MCF 10A (cell line): ENCODE data around the gene SLC19A3. TPM values are rescaled to one million over a fixed set of nuclear protein-coding genes. Genes with fewer than 3 reads are reported as not detected.
"Not testable (repeated sequence)": the region's sequence is repeated elsewhere in the genome, so short reads cannot be mapped to it uniquely, and the experiment has no call there.

ENCODE experiments used
- BruUV-seq: library from RNA; stranded (reverse); fragments of 400-500 nt; replicated peaks from 2 replicates; lab custom pipeline; 2021; lab: Mats Ljungman, UMichigan
- CTCF ChIA-PET: fragments of 300-600 bp; sonication (Branson Sonifier 250); formaldehyde crosslinking; extraction: SDS; loops from one replicate; lab custom pipeline; 2021; ENCODE audit warnings: antibody characterized with exemption, inconsistent platforms; lab: Yijun Ruan, JAX
- POLR2A ChIA-PET: fragments of 300-600, 350-650 bp; sonication (Branson Sonifier 250); formaldehyde crosslinking; extraction: SDS; loops from one replicate; lab custom pipeline; 2020; ENCODE audit warnings: antibody characterized with exemption, inconsistent platforms; lab: Yijun Ruan, JAX
- DNase-seq: peaks from one replicate; pipeline ENCODE4 v3.0.0-alpha.2; 2018; ENCODE audit not compliant: unreplicated experiment
- H3K27ac Mint-ChIP-seq: one replicate; pipeline ENCODE4 v1.8.0; 2022; ENCODE audit warnings: mild to moderate bottlenecking, low read depth, mixed read lengths; ENCODE audit not compliant: unreplicated experiment
- H3K27me3 Mint-ChIP-seq: one replicate; pipeline ENCODE4 v1.8.0; 2022; ENCODE audit warnings: mixed read lengths; ENCODE audit not compliant: insufficient read depth, unreplicated experiment
- H3K36me3 Mint-ChIP-seq: one replicate; pipeline ENCODE4 v1.8.0; 2022; ENCODE audit warnings: mild to moderate bottlenecking, moderate library complexity, mixed read lengths; ENCODE audit not compliant: insufficient read depth, unreplicated experiment
- H3K4me1 Mint-ChIP-seq: one replicate; pipeline ENCODE4 v1.8.0; 2022; ENCODE audit warnings: mixed read lengths; ENCODE audit not compliant: insufficient read depth, unreplicated experiment
- H3K4me3 Mint-ChIP-seq: one replicate; pipeline ENCODE4 v1.8.0; 2022; ENCODE audit warnings: mild to moderate bottlenecking, moderate library complexity, mixed read lengths; ENCODE audit not compliant: unreplicated experiment
- H3K9me3 Mint-ChIP-seq: one replicate; pipeline ENCODE4 v1.8.0; 2022; ENCODE audit warnings: mixed read lengths; ENCODE audit not compliant: unreplicated experiment
- intact Hi-C: fragments of 100-400 bp; cut with micrococcal nuclease; formaldehyde crosslinking; loops from 2 replicates; pipeline ENCODE4 v1.14.1; 2022
- total RNA-seq: library from RNA; stranded (reverse); gene quantifications from 2 replicates; pipeline ENCODE4 v1.2.3, GENCODE V29; 2022
- TF ChIP-seq, protein P1 (sequence below): fragments of 200-600 bp; IDR thresholded peaks from one replicate; pipeline ENCODE4 v1.8.0; 2022; ENCODE audit warnings: antibody characterized with exemption, mild to moderate bottlenecking; ENCODE audit not compliant: unreplicated experiment

SLC19A3 gene
- total RNA-seq, 1 experiment from 2014 or later: not detected

DNA sequence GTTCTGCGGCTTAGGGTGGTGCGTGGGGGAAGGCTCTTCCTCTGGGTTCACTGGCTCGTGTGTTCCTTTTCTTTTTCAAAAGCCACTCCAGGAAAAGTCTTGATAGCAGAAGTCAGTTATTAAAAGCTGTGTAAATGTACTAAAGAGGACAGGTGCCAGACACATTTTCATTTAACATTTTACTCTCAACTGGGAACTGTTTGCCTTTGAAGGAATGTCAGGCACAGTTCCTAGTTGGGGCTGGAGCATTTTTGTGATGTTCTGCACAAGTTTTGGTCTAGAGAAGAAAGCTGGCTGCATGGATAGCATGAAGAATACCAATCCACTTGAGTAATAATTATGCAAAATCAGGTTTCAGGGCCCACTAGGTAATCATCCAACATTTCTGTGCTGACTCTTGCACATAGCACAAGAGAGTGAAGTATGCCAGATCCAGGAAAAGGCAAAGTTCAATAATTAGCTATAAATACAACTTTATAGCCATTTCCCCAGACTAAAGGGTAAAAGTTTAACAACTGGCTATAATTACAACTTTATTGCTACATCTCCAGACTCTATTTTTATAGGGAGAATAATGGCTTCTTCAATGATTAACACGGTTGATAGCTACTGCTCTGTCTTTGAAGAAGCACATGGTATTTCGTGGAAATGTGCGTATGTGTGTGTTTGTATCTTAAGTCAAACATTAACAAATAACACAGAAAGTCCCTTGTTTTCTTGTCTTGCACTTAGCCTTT lies 44.1 kb upstream of the SLC19A3 start:
- DNase-seq: no peak
- Mint-ChIP-seq H3K36me3 (no peaks in the 10 kb centered on the region), H3K9me3 (no peaks in the 10 kb centered on the region), H3K4me3 (no peak overlapping the region), H3K4me1 (peaks cover 12% of the 10 kb centered on the region), H3K27ac (no peak overlapping the region), H3K27me3 (no peaks in the 10 kb centered on the region)
- TF ChIP-seq, protein P1, sequence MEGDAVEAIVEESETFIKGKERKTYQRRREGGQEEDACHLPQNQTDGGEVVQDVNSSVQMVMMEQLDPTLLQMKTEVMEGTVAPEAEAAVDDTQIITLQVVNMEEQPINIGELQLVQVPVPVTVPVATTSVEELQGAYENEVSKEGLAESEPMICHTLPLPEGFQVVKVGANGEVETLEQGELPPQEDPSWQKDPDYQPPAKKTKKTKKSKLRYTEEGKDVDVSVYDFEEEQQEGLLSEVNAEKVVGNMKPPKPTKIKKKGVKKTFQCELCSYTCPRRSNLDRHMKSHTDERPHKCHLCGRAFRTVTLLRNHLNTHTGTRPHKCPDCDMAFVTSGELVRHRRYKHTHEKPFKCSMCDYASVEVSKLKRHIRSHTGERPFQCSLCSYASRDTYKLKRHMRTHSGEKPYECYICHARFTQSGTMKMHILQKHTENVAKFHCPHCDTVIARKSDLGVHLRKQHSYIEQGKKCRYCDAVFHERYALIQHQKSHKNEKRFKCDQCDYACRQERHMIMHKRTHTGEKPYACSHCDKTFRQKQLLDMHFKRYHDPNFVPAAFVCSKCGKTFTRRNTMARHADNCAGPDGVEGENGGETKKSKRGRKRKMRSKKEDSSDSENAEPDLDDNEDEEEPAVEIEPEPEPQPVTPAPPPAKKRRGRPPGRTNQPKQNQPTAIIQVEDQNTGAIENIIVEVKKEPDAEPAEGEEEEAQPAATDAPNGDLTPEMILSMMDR: no peak
- intact Hi-C loops: loop anchor here (10.0 kb wide), 1 partner anchor 437 kb away; the partner anchor contains the start of gene MFF
- ChIA-PET CTCF (interaction anchor here (0.6 to 3.9 kb wide), 3 partner anchors 9 to 356 kb away, joined by 4 to 29 read pairs (median 10); no protein-coding TSS in a partner anchor), POLR2A (interaction anchor here (0.8 kb wide), 1 partner anchor 8 kb away, joined by 3 read pairs; no protein-coding TSS in a partner anchor)
- no TSS peak for BruUV-seq

DNA sequence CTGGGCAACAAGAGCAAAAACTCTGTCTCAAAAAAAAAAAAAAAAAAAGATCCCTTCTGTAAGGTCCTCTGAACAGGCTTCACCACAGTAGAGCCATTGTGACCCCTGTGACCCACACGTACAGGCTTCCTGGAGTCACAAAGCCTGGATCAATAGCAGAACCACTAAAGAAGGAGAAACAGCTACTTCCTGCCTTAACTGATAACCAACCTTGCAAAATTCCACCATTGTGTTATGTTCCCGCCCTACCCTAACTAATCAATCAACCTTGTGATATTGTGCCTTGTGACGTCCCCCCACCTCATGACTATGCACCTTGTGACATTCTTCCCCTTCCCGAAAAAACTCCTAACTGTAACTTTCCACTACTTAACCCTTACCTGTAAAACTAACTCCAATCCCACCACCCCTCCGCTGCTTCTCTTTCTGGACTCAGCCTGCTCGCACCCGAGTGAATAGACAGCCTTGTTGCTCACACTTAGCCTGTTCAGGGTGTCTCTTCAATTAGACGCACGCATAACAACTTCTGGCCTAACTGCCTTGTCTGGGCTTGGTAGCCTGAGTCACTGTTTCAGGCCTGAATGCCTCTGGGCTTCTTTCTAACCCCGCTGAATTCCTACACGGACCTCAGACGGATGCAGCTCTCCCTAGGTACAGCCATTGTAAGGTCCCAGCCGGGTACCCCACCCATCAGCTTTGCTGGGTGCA lies 41.7 kb upstream of the SLC19A3 start:
- intact Hi-C loops: loop anchor here (10.0 kb wide), 1 partner anchor 435 kb away; the partner anchor contains the start of gene MFF
- Mint-ChIP-seq H3K9me3 (no peaks in the 10 kb centered on the region), H3K36me3 (no peaks in the 10 kb centered on the region), H3K27me3 (no peaks in the 10 kb centered on the region), H3K4me3 (no peak overlapping the region), H3K4me1 (peaks cover 7% of the 10 kb centered on the region), H3K27ac (peak overlapping the region; percentile 50)
- peak; percentile 52 for DNase-seq
- BruUV-seq: no TSS peak
- CTCF ChIA-PET: interaction anchor here (0.6 to 1.1 kb wide), 7 partner anchors 86 to 474 kb away, joined by 3 to 6 read pairs (median 3); no protein-coding TSS in a partner anchor
- TF ChIP-seq, protein P1: no peak
- POLR2A ChIA-PET: interaction anchor here (0.6 to 0.9 kb wide), 2 partner anchors 39 to 730 kb away, joined by 4 read pairs; no protein-coding TSS in a partner anchor

DNA sequence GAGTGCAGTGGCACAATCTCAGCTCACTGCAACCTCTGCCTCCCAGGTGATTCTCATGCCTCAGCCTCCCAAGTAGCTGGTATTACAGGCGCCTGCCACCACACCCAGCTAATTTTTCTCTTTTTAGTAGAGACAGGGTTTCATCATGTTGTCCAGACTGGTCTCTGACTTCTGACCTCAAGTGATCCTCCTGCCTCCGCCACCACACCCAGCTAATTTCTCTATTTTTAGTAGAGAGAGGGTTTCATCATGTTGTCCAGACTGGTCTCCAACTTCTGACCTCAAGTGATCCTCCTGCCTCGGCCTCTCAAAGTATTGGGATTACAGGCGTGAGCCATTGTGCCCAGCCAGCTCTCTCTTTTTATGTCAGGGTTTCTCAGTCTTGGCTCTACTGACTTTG lies 38.4 kb upstream of the SLC19A3 start:
- H3K4me3 Mint-ChIP-seq, POLR2A ChIA-PET, H3K4me1 Mint-ChIP-seq, DNase-seq, H3K27ac Mint-ChIP-seq, H3K9me3 Mint-ChIP-seq, intact Hi-C loops, H3K27me3 Mint-ChIP-seq, BruUV-seq, H3K36me3 Mint-ChIP-seq: not testable (repeated sequence)
- CTCF ChIA-PET: interaction anchor here (0.6 to 2.2 kb wide), 7 partner anchors 9 to 351 kb away, joined by 3 to 12 read pairs (median 3); no protein-coding TSS in a partner anchor

DNA sequence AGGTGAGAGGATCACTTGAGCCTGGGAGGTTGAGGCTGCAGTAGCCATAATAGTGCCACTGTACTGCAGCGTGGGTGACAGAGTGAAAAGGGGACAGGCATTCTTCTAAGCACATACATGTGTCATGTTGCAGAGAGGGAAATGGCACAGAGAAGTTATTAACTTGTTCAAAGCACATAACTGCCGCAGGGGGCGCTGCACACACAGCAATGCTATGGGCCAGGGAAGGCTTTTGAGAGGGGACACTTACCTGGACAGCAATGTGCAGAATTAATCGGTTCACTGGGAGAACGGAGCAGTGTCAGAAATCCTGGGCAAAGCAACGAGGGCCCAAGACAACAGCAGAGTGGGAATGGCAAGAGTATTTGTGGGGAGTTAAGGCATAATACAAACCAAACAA lies 30.3 kb upstream of the SLC19A3 start:
- BruUV-seq: no TSS peak
- Mint-ChIP-seq H3K9me3 (no peaks in the 10 kb centered on the region), H3K4me3 (no peak overlapping the region), H3K27me3 (no peaks in the 10 kb centered on the region), H3K4me1 (no peaks in the 10 kb centered on the region), H3K27ac (no peak overlapping the region), H3K36me3 (no peaks in the 10 kb centered on the region)
- TF ChIP-seq, protein P1: no peak
- POLR2A ChIA-PET: no interaction called here
- CTCF ChIA-PET: interaction anchor here (0.6 kb wide), 1 partner anchor 24 kb away, joined by 4 read pairs; no protein-coding TSS in a partner anchor
- peak; percentile 33 for DNase-seq
- intact Hi-C loops: no loop called here
